Skin epidermis (tissue), 12 donors: ENCODE data around the gene CXCL14.
A peak's percentile ranks its signal among the peaks of the same experiment; 100 is the strongest.

Source experiments
- H3K27ac ChIP-seq, 21 experiments: fragments of 200-600 bp; sonication (generic) in 11 of 21; one replicate each; pipeline ENCODE4 v1.5.0; 2020; ENCODE audit warnings: mild to moderate bottlenecking in 3 of 21, inconsistent platforms in 2 of 21, moderate library complexity in 2 of 21
- H3K4me3 ChIP-seq, 7 experiments: fragments of 200-600 bp; sonication (generic) in 2 of 7; one replicate each; pipeline ENCODE4 v1.5.0; 2020; ENCODE audit warnings: inconsistent platforms in 2 of 7, mild to moderate bottlenecking in 2 of 7, moderate library complexity in 1 of 7

The CXCL14 gene, protein sequence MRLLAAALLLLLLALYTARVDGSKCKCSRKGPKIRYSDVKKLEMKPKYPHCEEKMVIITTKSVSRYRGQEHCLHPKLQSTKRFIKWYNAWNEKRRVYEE

DNA sequence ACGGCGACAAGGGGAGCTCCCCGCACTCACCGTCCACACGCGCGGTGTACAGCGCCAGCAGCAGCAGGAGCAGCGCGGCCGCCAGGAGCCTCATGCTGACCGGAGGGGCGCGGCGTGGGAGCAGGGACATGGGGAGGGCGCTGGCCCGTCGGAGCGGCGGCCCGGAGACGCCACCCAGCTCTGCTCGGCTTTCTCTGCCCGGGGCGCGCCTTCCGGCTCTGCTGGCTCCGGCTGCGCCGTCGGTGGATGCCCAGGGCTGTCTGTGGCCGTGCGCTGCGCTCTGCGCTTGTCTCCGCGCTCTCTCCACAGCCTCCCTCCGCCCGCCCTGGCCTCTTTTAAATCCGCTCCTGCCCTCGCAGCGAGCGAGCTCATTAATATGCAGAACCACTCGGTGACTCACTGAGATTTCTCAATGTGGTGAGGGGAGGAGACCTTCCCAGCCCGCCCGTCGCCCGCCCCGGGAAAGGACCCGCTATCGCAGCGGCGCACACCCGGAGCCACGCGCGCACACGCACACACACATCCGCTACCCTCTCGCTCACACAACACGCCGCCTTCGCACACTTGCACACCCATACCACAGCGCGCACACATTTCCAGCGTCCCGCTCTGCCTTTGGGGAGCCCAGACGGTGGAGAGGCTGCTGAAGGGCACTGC, at the start of gene CXCL14:
Gene CXCL14 (minus strand): TSS at position 307 of the 657 bp plus-strand sequence. CDS start 213 bp downstream, at position 94.
- Histone ChIP-seq H3K4me3 (peak within 1 kb of the TSS; percentile 26 to 62 (median 50)), H3K27ac (peak within 1 kb of the TSS; percentile 34 to 93 (median 84))

DNA sequence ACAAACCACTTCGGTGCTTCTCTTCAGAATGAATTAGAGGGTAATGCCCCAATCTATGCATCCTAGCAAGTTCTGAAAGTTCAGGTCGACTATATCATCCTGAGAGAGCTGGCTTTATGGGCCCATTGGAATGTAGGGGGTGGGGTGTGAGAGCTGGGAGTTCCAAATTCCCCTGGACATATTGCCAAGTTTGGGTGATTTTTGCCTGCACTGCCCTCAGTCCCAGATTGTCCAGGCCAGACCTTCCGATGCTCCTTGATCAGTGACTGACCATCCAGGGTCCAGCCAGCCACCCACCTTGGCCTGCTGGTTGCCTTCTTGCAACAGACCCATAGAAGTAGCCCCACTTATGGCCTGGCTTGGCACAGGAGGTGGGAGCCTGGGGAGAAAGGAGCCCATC, 47.8 kb upstream of the CXCL14 start:
- Histone ChIP-seq H3K27ac (peak overlapping the region in 1 of 21 experiments; percentile 58), H3K4me3 (no peak overlapping the region)

DNA sequence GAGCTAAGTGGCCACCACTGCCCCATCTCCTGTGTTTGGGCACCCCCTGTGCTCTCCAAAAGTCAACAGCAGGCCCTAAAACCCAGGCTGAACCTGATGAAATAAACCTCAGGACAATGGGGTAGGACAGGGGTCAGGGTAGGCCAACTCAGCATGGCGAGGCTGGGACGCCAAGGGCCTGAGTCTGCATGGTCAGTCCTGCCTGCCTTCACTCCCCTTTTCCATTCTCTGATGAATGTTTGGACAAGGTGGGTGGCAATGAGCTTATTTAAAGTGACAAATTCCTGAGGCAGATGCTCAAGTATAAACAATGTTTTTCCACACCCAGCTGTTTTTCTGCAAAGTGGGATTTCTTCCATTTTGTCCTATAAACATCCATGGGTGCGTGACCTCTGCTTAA, 47.2 kb upstream of the CXCL14 start:
- no peak overlapping the region for H3K4me3 ChIP-seq
- H3K27ac ChIP-seq: peak overlapping the region in 1 of 21 experiments; percentile 13

DNA sequence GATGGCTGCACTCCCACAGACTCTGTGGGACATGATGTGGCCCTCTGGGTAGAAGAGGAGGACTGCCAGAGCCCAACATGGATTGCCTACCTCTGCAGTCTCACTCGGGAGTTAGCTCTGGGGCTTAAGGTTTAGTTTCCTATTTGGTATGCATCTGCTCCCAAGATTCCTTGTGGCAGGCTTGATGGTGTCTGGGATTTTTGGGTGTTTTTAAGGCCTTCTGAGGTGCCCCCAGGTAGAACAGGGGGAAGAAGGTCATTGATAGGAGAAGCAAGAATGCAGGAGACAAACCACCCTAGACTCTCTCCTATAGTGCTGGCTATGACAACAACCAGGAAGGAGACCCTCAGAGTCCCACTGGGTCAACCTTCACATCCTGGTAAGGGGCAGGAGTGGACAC, 46.7 kb upstream of the CXCL14 start:
- no peak overlapping the region for H3K4me3 ChIP-seq

DNA sequence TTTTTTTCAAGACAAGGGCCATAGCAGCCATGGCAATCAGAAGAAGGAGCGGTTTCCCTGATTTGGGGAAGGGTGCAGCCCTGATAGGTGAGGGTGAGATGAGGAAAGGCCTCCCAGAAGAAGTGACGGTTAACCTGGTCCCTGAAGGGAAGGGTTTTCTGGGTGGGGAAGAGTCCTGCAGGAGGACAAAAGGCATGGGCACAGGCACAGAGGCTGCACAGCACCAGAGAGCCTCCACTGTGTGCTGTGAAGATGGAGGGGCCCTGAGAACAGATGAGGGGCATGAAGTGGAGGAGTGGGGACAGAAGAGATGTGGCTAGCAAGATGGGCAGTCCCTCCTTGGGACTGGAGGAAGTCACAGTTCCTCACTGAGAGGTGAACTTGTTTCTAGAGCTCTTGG, 46.3 kb upstream of the CXCL14 start:
- Histone ChIP-seq H3K27ac (no peak overlapping the region), H3K4me3 (no peak overlapping the region)

More for the DNA sequence above, 46.7 kb upstream of the CXCL14 start:
- H3K27ac ChIP-seq: peak overlapping the region in 1 of 21 experiments; percentile 13

DNA sequence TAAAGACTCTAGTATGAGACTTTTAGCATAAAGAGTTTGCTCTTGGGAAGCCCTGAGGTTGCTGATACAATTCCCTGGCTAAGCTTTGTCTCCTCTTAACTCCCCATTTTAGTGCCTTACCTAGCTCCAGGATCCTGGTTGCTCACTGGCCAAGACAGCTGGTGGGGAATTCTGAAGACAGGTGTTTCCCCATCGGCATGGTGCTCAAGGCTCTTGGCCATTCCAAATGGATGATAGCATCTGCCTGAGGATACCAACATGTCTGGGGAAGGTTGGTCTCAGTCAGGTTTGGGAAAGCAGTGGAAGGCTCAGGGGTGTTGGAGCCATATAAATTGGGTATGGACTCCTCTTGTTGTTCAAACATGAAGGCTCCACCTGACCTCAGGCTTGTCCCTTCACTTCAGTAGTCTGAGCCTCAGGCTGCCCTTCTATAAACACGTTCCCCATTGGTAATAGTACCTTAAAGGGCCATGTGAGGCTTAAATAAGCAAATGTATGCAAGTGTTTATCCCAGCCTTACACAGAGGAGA, 44.5 kb upstream of the CXCL14 start:
- Histone ChIP-seq H3K4me3 (no peak overlapping the region), H3K27ac (no peak overlapping the region)

DNA sequence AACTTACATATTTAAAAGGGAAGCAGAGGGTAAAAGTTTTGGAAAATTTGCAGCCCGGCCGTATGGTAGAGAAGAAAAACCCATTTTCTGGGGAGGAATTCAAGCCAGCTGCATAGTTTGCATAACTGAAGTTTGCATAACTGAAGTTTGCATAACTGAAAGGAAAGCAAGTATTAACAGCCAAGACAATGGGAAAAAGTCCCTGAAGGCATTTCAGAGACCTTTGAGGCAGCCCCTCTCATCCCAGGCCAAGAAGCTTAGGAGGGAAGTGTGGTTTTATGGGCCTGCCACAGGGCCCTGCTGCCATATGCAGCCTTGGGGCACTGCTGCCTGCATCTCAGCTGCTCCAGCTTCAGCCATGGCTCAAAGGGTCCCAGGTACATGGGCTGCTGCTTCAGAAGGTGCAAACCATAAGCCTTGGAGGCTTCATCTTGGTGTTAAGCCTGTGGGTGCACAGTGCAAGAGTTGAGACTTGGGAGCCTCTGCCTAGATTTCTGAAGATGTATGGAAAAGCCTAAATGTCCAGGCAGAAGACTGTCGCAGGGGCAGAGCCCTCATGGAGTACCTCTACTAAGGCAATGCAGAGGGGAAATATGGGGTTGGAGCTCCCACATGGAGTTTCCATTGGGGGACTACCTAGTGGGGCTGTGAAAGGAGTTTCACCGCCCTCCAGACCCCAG, 36.9 kb upstream of the CXCL14 start:
- Histone ChIP-seq H3K4me3 (no peak overlapping the region), H3K27ac (peak overlapping the region in 2 of 21 experiments; percentile 21 to 62)

DNA sequence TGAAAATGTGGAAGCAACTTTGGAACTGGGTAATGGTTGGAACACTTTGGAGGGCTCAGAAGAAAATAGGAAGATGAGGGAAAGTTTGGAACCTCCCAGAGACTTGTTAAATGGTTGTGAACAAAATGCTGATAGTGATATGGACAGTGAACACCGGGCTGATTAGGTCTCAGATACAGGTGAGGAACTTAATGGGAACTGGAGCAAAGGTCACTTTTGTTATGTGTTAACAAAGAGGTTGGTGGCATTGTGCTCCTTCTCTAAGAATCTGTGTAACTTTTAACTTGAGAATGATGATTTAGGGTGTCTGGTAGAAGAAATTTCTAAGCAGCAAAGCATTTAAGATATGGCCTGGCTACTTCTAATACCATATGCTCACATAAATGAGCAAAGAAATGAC, 36.4 kb upstream of the CXCL14 start:
- Histone ChIP-seq H3K4me3 (no peak overlapping the region), H3K27ac (peak overlapping the region in 1 of 21 experiments; percentile 21)

DNA sequence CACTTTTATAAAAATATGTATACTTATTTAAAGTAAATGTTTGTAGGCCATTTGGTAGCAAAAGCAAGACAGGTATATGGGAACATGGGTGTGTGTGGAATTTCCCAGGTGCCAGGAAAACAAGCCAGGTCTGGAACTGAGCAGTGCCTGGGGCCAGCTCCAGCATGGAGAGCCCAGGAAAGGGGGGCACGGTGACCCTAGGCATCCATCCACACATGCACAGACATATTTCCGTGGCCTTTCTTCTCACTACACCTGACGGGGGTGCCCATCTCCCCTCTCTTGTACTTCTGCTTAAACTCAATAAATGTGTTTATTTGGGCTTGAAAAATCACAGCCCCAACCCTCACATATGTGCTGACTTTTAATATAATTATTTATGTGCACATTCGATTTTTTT, 31.2 kb upstream of the CXCL14 start:
- Histone ChIP-seq H3K27ac (peak overlapping the region in 2 of 21 experiments; percentile 10 to 56), H3K4me3 (no peak overlapping the region)

DNA sequence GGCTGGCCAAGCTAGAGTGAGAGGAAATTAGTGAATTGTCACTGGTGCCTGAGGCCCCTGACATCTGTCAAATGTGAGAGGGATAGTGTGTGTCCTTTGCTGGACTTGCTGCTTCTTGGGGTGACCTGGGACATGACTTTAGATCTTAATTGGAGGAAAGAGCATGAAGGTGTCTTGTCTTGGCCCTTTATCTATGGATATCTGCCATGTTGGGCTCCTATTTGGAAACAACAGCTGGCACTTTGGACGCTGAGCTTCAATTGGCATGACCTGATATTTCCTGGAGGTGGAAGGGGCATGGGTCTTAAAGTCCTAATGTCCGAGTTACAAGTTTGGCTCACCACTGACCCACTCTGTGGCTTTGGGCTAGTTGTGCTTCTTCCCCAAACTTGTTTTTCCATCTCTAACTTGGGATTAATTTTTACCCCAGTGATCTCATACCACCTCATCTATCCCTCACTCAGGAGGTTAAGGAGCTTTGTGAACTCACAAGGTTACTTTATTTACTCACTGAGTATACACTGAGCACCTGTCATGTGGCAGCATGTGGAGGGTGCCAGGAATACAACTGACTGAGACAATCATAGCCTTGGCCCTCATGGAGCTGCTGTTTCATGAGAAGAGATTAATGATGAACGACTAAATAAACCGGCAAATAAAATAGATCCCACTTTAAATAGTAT, 30.1 kb upstream of the CXCL14 start:
- Histone ChIP-seq H3K4me3 (no peak overlapping the region), H3K27ac (peak overlapping the region in 6 of 21 experiments; percentile 1 to 56 (median 26))

DNA sequence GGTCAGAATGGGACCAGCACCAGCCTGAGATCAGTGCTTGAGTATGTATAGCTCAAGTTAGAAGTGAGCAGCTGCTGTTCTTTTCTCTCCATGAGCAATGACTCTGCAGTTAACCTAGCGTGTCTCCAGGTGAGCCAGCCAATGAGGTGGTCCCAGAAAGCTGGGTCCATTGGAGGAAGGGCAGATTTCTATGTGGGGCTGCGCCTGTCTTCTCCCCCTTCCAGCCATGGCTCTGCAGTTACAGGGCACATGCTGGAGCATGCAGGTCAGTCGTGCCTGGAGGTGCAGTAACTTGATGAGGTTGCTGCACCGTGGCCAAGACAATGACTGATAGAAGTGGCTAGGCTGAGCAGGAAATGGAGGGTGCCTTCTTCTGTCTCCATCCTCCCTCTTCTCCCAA, 29.6 kb upstream of the CXCL14 start:
- peak overlapping the region in 4 of 21 experiments; percentile 1 to 56 (median 32) for H3K27ac ChIP-seq
- H3K4me3 ChIP-seq: no peak overlapping the region

DNA sequence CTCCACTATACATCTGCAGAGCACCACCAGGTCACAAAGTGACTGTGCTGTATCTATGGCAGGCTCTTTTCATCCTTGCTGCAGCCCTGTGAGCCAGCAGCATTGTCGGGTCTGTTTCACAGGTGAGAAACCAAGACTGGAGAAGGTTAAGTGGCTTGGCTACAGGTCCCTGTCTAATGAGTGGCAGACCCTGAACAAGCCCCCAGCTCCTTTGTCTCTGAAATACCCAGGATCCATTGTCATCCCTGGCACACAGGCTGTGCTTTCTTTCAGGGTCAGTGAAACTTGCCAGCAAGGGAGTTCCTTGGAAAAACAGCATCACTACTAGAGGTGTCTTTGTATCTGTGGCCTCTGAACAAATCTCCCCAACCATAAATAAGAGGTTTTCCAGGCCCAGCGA, 27.6 kb upstream of the CXCL14 start:
- no peak overlapping the region for H3K27ac ChIP-seq

DNA sequence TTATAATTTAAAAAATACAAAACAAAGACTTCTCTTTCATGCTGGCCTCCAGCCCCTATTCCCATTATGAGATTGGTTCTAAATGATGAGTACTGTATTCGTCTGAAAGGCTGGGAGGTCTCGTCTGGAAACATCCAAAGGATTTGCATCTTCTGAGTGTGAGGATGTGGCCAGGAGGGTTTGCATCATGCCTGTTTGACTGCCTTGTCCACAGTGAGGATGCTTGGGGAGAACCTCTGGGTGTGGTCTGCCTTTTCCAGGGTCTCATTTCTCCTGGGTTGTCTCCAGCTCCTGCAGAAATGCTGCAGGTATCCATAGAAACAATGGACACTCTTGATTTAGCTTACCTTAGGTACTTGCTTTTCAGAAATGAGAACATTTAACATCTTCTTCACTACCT, 26.4 kb upstream of the CXCL14 start:
- Histone ChIP-seq H3K4me3 (no peak overlapping the region), H3K27ac (peak overlapping the region in 1 of 21 experiments; percentile 10)

More for the DNA sequence above, 27.6 kb upstream of the CXCL14 start:
- no peak overlapping the region for H3K4me3 ChIP-seq

DNA sequence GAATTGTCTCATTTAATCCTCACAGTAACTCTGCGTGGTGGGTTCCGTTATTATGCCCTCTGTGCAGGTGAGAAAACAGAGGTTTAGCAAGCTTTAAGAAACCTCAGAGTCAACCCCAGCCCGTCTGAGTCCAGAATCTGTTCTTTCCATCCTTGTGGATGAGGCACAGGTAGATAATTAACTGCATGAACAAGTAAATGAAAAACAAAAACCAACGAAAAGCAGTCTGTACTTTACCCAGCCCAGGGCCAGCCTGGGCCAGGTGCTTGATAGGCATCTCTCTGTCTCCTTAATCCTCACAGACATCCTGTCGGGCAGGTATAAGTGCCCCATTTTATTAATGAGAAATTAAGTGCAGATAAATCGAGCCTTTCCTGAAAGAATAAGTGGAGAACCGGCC, 25.3 kb upstream of the CXCL14 start:
- H3K27ac ChIP-seq: peak overlapping the region in 12 of 21 experiments; percentile 12 to 69 (median 50)

DNA sequence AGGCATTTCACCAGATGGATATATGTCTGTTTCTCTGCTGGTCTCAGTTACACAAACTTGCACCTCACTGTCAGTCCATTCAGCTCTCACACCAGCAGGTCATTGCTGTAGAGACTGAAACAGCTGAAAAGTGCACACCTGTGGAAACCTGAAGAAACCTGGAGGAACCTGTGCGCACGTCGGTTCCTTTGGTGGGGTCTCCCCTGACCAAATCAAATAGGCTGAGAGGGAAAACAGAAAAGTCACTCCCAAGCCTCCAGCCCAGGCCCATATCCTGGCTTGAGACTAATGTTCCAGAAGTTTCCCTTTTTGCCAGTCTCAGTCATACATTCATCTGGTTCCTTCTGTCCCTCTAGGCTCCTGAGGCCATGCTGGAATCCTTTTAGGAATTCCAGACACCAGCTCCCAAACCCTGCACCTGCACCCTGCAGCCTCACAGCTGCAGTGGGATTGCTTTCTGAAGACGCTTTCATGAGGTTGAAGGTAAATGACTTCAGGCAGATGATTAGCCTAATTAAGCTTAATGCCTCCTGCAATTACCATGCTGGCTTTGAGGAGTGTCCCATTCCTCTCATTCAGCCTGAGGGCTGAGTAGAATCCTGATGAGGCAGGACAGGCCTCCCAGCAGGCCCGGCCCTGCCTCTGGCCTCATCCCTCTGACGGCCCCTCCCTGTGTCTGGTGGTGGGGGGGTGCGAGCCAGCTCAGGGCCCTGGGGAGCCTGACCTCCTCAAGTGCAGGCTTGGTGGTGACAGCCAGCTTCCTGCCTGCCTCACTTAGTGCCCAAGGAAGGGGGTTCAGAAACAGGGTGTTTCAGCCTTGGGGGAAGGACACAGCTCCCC, 24.3 kb upstream of the CXCL14 start:
- no peak overlapping the region for H3K4me3 ChIP-seq
- peak overlapping the region in 14 of 21 experiments; percentile 5 to 69 (median 52) for H3K27ac ChIP-seq

More for the DNA sequence above, 25.3 kb upstream of the CXCL14 start:
- H3K4me3 ChIP-seq: no peak overlapping the region

DNA sequence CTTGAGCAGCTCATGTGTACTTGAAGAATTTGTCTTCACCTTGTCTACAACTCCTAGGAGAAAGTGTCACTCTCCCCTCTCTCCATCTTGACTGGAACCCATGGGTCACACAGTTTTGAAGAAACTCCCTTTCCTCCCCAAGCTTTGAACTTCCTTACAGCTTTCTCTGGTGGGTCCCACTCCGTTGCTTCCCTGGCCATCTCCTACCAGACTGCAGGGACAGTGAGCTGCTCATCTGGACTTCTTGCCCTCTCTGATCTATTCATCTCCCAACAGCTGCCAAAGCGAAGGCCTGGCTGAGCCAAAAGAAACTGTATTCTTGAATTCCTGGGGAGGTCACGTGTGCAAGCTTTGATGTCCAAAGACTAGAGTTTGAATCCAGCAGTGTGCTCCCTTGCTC, 22.7 kb upstream of the CXCL14 start:
- H3K27ac ChIP-seq: peak overlapping the region in 1 of 21 experiments; percentile 78
- H3K4me3 ChIP-seq: no peak overlapping the region

DNA sequence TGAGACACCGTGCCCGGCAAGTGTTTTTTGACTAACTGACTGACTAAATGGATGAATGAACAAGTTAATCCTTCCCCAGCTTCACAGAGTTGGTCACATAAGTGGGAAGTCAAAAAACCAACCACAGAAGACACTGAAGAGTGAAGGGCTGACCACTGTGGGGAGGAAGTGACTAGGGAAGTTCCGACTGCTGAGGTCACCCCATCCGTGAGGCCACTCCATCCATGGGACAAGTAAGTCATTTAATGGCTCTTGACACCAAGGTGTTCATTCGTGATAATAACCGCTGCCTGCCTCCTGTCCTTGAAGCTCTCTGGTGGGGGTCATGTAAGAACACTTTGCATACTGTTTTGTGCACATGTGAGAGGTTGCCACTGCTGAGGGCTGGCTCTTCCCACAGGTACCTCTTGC, 22.2 kb upstream of the CXCL14 start:
- Histone ChIP-seq H3K27ac (peak overlapping the region in 2 of 21 experiments; percentile 36 to 78), H3K4me3 (no peak overlapping the region)

DNA sequence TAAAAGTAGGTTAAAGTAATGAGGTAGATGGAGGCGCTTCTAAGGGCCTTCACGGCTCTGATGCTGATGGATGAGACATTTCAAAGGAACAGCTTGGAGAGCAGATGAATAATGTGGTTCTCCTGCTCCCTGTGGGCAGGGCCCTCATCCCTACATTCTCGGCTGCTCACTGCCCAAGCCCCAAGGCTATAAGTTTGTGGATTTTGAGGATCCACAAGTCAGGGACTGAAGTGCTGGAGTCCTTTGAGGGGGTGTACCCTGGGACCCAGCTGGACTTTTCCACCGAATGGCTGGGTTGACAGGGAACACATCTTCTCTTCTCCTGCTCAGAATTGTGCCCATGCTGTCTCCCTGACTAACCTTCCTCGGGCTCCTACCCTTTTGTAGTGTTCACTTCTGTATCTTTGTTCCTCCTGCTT, 21.4 kb upstream of the CXCL14 start:
- peak overlapping the region in 11 of 21 experiments; percentile 12 to 78 (median 34) for H3K27ac ChIP-seq
- H3K4me3 ChIP-seq: no peak overlapping the region
